Caco-2 (cell line): ENCODE measurements around the gene COX6B2. TPM values are rescaled to one million over a fixed set of nuclear protein-coding genes. Genes with fewer than 3 reads are reported as not detected.

ENCODE experiments used
- BruUV-seq: library from RNA; stranded (reverse); fragments of 400-500 nt; replicated peaks from 2 replicates; lab custom pipeline; 2021; lab: Mats Ljungman, UMichigan
- CTCF ChIA-PET: fragments of 300-600 bp; sonication (Branson Sonifier 250); formaldehyde crosslinking; loops from one replicate; lab custom pipeline; 2022; ENCODE audit warnings: antibody characterized with exemption; lab: Charles Lee
- POLR2A ChIA-PET: fragments of 300-600 bp; sonication (Branson Sonifier 250); formaldehyde crosslinking; loops from one replicate; lab custom pipeline; 2022; ENCODE audit warnings: antibody characterized with exemption; lab: Charles Lee
- DNase-seq, 2 experiments: peaks; one replicate each; pipeline versions ENCODE4 v3.0.0 to v3.0.0-alpha.2; 2020 to 2022
- H3K27me3 ChIP-seq: replicated peaks from 2 replicates; pipeline ENCODE4 v1.6.0; 2011; ENCODE audit warnings: low read length; ENCODE audit not compliant: control insufficient read depth, insufficient read depth
- H3K36me3 ChIP-seq: 2 replicates; pipeline ENCODE4 v1.5.1; 2011; ENCODE audit warnings: low read length; ENCODE audit not compliant: control insufficient read depth, insufficient read depth
- H3K4me1 ChIP-seq: fragments of 250-450 bp; sonication (Bioruptor Pico); 2 replicates; pipeline ENCODE4 v1.5.1; 2020; ENCODE audit warnings: mild to moderate bottlenecking
- H3K4me3 ChIP-seq: 2 replicates; pipeline ENCODE4 v1.5.1; 2011; ENCODE audit warnings: low read depth, mild to moderate bottlenecking, control low read depth, low read length
- H3K9me3 ChIP-seq: fragments of 250-450 bp; sonication (Bioruptor Pico); 2 replicates; pipeline ENCODE4 v1.5.1; 2020; ENCODE audit warnings: mild to moderate bottlenecking, moderate library complexity
- H3K27ac Mint-ChIP-seq: one replicate; pipeline ENCODE4 v1.8.0; 2022; ENCODE audit warnings: mixed read lengths; ENCODE audit not compliant: unreplicated experiment
- H3K27me3 Mint-ChIP-seq: one replicate; pipeline ENCODE4 v1.8.0; 2022; ENCODE audit warnings: mixed read lengths; ENCODE audit not compliant: insufficient read depth, unreplicated experiment
- H3K36me3 Mint-ChIP-seq: one replicate; pipeline ENCODE4 v1.8.0; 2022; ENCODE audit warnings: mild to moderate bottlenecking, mixed read lengths; ENCODE audit not compliant: insufficient read depth, unreplicated experiment
- H3K4me1 Mint-ChIP-seq: one replicate; pipeline ENCODE4 v1.8.0; 2022; ENCODE audit warnings: low read depth, mixed read lengths; ENCODE audit not compliant: unreplicated experiment
- H3K4me3 Mint-ChIP-seq: one replicate; pipeline ENCODE4 v1.8.0; 2022; ENCODE audit warnings: mild to moderate bottlenecking, moderate library complexity, mixed read lengths; ENCODE audit not compliant: unreplicated experiment
- H3K9me3 Mint-ChIP-seq: one replicate; pipeline ENCODE4 v1.8.0; 2022; ENCODE audit warnings: mixed read lengths; ENCODE audit not compliant: unreplicated experiment
- CTCF ChIP-seq, 2 experiments: fragments of 200-600 bp in 1 of 2; IDR thresholded peaks; 1 replicate in 1 of 2; 2 replicates in 1 of 2; pipeline versions ENCODE4 v1.5.1 to v1.8.0; 2011 to 2022; ENCODE audit warnings: antibody characterized with exemption in 1 of 2, control low read depth in 1 of 2, inconsistent platforms in 1 of 2, low read depth in 1 of 2, low read length in 1 of 2, mild to moderate bottlenecking in 1 of 2, moderate library complexity in 1 of 2; ENCODE audit not compliant: insufficient read depth in 1 of 2, severe bottlenecking in 1 of 2, unreplicated experiment in 1 of 2
- intact Hi-C: fragments of 100-400 bp; cut with micrococcal nuclease; formaldehyde crosslinking; loops from one replicate; pipeline ENCODE4 v1.10.0; 2022; ENCODE audit not compliant: unreplicated experiment
- total RNA-seq: library from RNA; stranded (reverse); gene quantifications from 2 replicates; pipeline ENCODE4 v1.2.3, GENCODE V29; 2022

COX6B2 gene
- total RNA-seq, 1 experiment from 2014 or later: 0.27 TPM

GRCh38 chr19:55386493-55386971 lies 32.0 kb upstream of the COX6B2 start:
- no peak for DNase-seq
- peaks cover 18% of the 10 kb centered on the region for H3K36me3 ChIP-seq
- Mint-ChIP-seq H3K27me3 (no peaks in the 10 kb centered on the region), H3K27ac (peak overlapping the region; percentile 89), H3K36me3 (peaks cover 61% of the 10 kb centered on the region), H3K4me3 (peak overlapping the region; percentile 93), H3K4me1 (peaks cover 15% of the 10 kb centered on the region), H3K9me3 (no peaks in the 10 kb centered on the region)
- no peaks in the 10 kb centered on the region for H3K27me3 ChIP-seq
- H3K9me3 ChIP-seq: no peaks in the 10 kb centered on the region
- POLR2A ChIA-PET: interaction anchor here (1.2 kb wide), 1 partner anchor 47 kb away, joined by 4 read pairs; the partner anchor contains the start of gene KMT5C
- TF ChIP-seq CTCF (IDR thresholded peaks at IDR 0.05; ENCODE audit: insufficient read depth in 1 of 2, low read depth in 1 of 2, low read length in 1 of 2, severe bottlenecking in 1 of 2, unreplicated experiment in 1 of 2): no peak
- TSS peak; percentile 73 for BruUV-seq
- intact Hi-C loops: loop anchor here (10.0 kb wide), 1 partner anchor 248 kb away; no protein-coding TSS in a partner anchor
- CTCF ChIA-PET: no interaction called here
- H3K4me1 ChIP-seq: peaks cover 30% of the 10 kb centered on the region
- peak overlapping the region; percentile 95 for H3K4me3 ChIP-seq

- Mint-ChIP-seq H3K27ac (peak within 1 kb of the TSS; percentile 89), H3K36me3 (peaks cover 59% of the 10 kb centered on the region), H3K4me1 (peaks cover 18% of the 10 kb centered on the region), H3K27me3 (no peaks in the 10 kb centered on the region), H3K9me3 (no peaks in the 10 kb centered on the region), H3K4me3 (peak within 1 kb of the TSS; percentile 93)
- no TSS peak for BruUV-seq
- peaks cover 18% of the 10 kb centered on the region for H3K36me3 ChIP-seq
- H3K4me1 ChIP-seq: peaks cover 30% of the 10 kb centered on the region
- H3K27me3 ChIP-seq: no peaks in the 10 kb centered on the region
- no peak for TF ChIP-seq CTCF (IDR thresholded peaks at IDR 0.05; ENCODE audit: insufficient read depth in 1 of 2, low read depth in 1 of 2, low read length in 1 of 2, severe bottlenecking in 1 of 2, unreplicated experiment in 1 of 2)
- peak; percentile 98 to 99 for DNase-seq
- intact Hi-C loops: loop anchor here (1.0 to 10.0 kb wide), 7 partner anchors 22 to 249 kb away; partner anchors contain the start of genes HSPBP1, KMT5C and PPP6R1
- H3K4me3 ChIP-seq: peak within 1 kb of the TSS; percentile 95
- CTCF ChIA-PET: no interaction called here
- H3K9me3 ChIP-seq: no peaks in the 10 kb centered on the region
- POLR2A ChIA-PET: interaction anchor here (0.6 to 1.3 kb wide), 3 partner anchors 21 to 47 kb away, joined by 4 to 8 read pairs (median 6); partner anchors contain the start of genes KMT5C and UBE2S
These were observed 31.4 kb upstream of the COX6B2 start, which contains the start of gene RPL28 for GRCh38 chr19:55385724-55386492. Gene RPL28 (plus strand): TSS chr19:55385932. CDS start chr19:55386358, 426 bp downstream.
